GM10248 (cell line): ENCODE data around the gene STAM2.

ENCODE experiments used
- CTCF ChIA-PET: fragments of 300-600 bp; sonication (Branson Sonifier 250); formaldehyde crosslinking; extraction: SDS; loops from one replicate; lab custom pipeline; 2021; ENCODE audit warnings: antibody characterized with exemption; lab: Yijun Ruan, JAX
- POLR2A ChIA-PET: fragments of 350-650 bp; sonication (Branson Sonifier 250); formaldehyde crosslinking; extraction: SDS; loops from one replicate; lab custom pipeline; 2020; ENCODE audit warnings: antibody characterized with exemption; lab: Yijun Ruan, JAX
- DNase-seq: peaks from one replicate; pipeline ENCODE4 v3.0.0; 2012; ENCODE audit errors: extremely low spot score
- CTCF ChIP-seq: IDR thresholded peaks from 2 replicates; pipeline ENCODE4 v1.5.1; 2012; ENCODE audit warnings: mild to moderate bottlenecking, low read depth; ENCODE audit errors: extremely low read depth, missing control alignments, control extremely low read depth

STAM2 gene

GRCh38 chr2:152154462-152154861 is 21.1 kb downstream of the STAM2 start:
- no peak for TF ChIP-seq CTCF
- ChIA-PET CTCF (interaction anchor here (0.6 to 2.9 kb wide), 8 partner anchors 9 to 481 kb away, joined by 3 to 11 read pairs (median 4); no protein-coding TSS in a partner anchor), POLR2A (interaction anchor here (0.6 to 0.9 kb wide), 2 partner anchors 21 to 553 kb away, joined by 3 read pairs; partner anchors contain the start of gene STAM2)
- DNase-seq, result no peak

GRCh38 chr2:152134488-152135280 is 40.9 kb downstream of the STAM2 start:
- no peak for TF ChIP-seq CTCF
- ChIA-PET CTCF (interaction anchor here (0.9 to 1.6 kb wide), 4 partner anchors 9 to 675 kb away, joined by 3 to 4 read pairs (median 4); no protein-coding TSS in a partner anchor), POLR2A (interaction anchor here (0.6 kb wide), 1 partner anchor 59 kb away, joined by 4 read pairs; no protein-coding TSS in a partner anchor)
- peak; percentile 39 for DNase-seq

GRCh38 chr2:152132306-152132705 is 43.3 kb downstream of the STAM2 start:
- DNase-seq, result no peak
- ChIA-PET POLR2A (no interaction called here), CTCF (interaction anchor here (1.4 kb wide), 1 partner anchor 21 kb away, joined by 3 read pairs; no protein-coding TSS in a partner anchor)
- no peak for TF ChIP-seq CTCF

- POLR2A ChIA-PET, result no interaction called here
- CTCF ChIA-PET, result no interaction called here
- DNase-seq, result no peak
- TF ChIP-seq CTCF, result no peak
These were observed 47.9 kb downstream of the STAM2 start for GRCh38 chr2:152127628-152128027.

GRCh38 chr2:152126664-152127063 is 48.9 kb downstream of the STAM2 start:
- CTCF ChIA-PET, result interaction anchor here (1.1 kb wide), 1 partner anchor 101 kb away, joined by 3 read pairs; no protein-coding TSS in a partner anchor
- POLR2A ChIA-PET, result no interaction called here
- TF ChIP-seq CTCF, result no peak
- DNase-seq, result no peak

GRCh38 chr2:152122161-152122560 is 53.4 kb downstream of the STAM2 start:
- ChIA-PET CTCF (interaction anchor here (1.0 to 4.7 kb wide), 5 partner anchors 8 to 513 kb away, joined by 3 to 23 read pairs (median 4); no protein-coding TSS in a partner anchor), POLR2A (no interaction called here)
- TF ChIP-seq CTCF, result no peak
- no peak for DNase-seq
